GM19099 (cell line): ENCODE results near the gene PXDN.

Experiments
- POLR2A ChIP-seq: IDR thresholded peaks from 3 replicates; pipeline ENCODE4 v1.6.1; 2011; ENCODE audit warnings: low read depth; ENCODE audit not compliant: insufficient read length; ENCODE audit errors: extremely low read depth

The PXDN gene

DNA sequence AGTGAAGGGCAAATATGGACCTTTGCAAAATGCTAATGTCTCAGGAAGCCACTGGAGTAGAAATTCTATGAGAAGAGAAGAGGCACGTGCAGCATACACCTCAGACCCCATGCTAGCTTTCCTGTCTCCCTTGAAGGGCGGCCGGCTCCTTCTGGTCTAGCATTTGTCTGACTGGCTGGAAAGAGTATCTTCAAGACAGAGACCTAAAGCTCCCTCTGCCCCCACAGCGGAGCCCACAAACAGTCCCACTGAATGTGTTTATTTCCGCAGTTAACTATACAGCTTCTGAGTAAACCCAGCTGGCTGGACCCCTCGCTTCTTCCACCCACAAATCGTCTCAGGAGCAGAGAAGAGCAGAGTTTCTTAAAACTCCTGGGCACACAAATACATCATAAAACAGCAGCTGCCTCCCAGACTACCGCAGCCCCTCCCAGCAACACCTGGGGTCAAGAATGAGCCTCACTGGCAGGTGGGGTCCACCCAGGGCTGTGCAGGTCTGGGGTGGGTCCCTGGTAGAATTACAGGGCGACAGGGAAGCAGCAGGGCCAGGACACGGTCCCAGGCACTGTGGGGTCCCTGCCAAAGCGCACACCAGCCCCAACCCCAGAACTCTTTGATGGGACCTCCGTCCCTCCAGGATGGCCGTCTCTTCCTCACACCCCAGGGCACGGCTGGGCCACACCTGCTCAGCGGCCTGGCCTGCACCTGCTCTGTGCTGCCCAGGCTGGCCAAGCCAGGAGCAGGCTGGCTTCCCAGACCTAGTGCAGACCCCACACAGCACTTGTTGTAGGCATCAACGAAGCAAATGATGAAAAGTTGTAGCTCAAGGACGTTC lies 103.8 kb downstream of the PXDN start:
- TF ChIP-seq POLR2A: no peak

DNA sequence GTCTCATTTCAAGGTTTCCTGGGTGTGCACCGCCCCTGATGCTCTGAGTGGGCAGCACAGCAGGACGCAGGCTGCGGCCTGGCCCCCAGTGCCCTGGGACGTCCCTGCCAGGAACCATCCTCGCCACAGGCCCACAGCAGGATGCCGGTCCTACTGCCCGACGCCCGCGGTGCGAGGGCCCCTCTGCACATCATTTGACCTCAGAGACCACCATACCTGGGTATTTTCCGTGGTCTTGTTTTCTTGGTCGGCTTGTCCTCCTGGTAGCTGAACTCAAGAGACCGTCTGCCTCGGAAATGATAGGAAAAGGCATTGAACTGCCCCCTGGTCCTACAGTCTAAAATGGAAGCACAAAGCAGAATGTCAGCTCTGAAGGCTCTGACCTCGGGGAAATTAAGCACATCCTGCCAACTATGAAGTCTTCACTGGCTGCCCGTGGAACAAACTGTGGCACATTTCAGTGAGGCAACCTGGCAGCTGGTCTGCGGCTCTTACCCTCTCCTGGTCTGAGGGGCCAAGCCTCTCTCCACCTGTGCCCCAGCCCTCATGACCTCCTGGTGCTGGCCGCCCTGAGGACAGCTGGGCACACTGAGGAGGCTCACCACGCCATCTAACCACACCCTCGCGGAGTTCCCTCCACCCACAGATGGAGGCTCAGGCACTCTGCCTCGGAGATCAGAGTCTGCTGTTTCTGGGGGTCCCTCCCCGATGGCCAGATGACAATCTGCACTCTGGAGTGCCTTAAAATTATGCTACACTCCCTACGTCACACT lies 105.0 kb downstream of the PXDN start:
- TF ChIP-seq POLR2A: no peak

- TF ChIP-seq POLR2A: no peak
Measured at GRCh38 chr2:1638281-1638860, 105.9 kb downstream of the PXDN start.

DNA sequence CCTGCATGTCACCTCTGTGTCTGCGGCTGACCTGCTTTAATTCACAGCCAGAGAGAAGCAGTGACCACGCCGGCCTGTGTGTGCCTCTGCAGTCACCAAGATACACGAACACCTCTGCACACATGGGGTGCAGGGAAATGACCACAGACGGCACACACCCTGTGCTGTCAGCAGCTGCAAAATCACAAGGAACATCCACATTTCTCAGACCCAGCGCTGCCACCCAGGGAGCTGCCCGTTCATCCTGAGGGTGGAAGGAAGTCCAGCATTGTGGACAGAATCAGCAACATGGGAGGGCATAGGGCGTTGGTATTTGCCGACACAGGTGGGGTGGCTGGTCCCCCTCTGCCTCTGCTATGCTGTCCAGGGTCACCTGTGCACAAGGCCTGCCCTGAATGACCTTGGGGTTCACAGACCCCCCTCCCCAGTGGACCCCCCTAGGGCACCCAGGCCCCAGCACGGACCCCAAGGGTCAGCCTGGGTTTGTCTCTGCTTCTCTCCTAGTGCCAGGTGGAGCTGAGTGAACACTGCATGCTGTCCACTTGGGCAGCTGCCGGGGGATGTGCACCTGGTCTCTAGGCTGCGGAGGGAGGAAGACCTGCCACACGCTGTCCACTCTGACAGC lies 107.4 kb downstream of the PXDN start:
- TF ChIP-seq POLR2A: no peak

- TF ChIP-seq POLR2A: no peak
Measured at GRCh38 chr2:1635823-1636222, 108.5 kb downstream of the PXDN start.

- TF ChIP-seq POLR2A: no peak
Measured at GRCh38 chr2:1634681-1635341, 109.5 kb downstream of the PXDN start.

GRCh38 chr2:1633936-1634587 lies 110.3 kb downstream of the PXDN start:
- TF ChIP-seq POLR2A: no peak

DNA sequence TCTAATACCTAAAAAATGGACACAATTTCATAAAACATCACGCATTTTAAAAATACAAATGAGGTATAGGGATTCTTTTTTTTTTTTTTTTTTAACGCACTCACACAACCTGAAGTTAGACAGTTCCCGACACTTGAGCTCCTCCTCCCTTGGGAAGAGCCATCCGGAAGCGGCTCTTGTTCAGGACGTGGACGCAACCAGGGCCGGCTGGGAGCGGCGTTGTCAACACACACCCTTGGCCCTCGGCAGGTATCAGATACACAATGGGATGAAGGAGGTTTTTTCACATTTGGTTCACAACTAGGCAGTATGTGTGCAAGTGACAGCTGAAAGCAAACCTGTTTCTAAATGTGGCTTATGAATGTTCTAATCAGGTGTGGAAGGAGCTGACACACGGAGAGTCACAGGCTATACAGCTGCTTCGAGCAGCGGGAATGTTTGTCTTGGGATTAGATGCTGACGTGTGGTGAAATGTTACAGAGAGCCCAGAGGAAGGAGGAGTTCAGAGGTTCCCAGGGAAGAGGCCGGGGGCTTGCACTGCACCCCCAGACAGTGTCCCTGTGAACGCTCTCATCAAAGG lies 111.1 kb downstream of the PXDN start:
- no peak for TF ChIP-seq POLR2A

DNA sequence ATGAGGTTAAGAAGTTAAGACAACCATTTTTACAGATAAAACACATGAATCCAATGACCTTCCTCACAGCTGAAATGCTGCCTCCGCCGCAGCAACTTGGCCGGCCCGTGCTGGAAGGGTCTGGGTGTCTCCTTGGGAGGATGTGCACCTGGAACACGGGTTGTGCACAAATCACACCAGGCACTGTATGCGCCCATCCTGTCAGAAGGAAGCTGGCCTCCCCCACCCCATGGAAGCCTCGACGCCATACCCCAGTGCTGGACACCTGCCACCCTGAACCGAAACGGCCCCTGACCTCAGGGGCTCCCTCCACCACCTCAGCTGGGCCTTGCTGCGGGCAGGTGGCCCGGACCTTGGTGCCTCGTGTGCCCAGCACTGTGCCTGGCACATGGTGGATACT lies 111.8 kb downstream of the PXDN start:
- TF ChIP-seq POLR2A: no peak

- TF ChIP-seq POLR2A: no peak
Measured at GRCh38 chr2:1632002-1632348, 112.3 kb downstream of the PXDN start.

DNA sequence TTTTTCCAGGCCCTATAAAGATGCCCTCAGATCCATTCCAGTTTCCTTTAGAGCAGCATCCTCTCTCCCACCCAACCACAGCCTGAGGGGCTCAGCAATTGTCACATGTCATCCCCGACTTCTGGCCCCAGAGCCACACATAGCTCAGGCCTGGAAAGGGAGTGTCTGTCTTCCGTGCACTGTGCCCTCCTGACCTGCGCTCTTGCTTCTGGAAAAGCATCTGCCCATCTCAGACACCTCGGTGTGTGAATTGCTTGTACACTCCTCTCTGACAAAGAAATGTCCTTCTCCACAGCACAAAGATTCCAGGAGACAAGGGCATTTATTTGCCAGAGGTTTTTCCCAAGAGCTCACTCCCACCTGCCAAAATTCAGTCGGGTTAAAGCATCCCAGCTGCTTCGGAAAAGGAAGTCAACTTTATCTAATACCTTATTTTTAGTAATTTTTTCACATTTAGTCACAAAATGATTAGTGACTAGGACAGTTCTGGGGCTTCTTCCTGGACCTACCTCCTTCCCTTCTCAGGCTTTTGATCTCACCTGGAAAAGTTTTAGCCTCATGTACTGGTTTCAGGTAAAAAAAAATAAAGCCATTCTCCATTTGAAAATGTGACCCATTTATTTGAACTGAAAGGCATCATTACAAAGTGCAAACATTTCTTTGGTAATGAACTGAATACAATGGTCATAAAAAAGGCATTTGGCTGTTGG lies 112.9 kb downstream of the PXDN start:
- no peak for TF ChIP-seq POLR2A

DNA sequence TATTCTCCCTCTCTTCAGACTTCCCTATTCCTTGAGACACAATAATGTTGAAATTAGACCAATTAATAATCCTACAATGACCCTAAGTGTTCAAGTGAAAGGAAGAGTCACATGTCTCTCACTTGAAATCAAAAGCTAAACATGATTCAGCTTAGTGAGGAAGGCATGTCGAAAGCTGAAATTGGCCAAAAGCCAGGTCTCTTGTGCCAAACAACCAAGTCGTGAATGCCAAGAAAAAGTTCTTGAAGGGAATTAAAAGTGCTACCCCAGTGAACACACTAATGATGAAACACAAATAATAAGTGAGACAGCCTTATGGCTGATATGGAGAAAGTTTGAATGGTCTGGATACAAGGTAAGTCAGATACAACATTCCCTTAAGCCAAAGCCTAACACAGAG lies 115.4 kb downstream of the PXDN start:
- no peak for TF ChIP-seq POLR2A

DNA sequence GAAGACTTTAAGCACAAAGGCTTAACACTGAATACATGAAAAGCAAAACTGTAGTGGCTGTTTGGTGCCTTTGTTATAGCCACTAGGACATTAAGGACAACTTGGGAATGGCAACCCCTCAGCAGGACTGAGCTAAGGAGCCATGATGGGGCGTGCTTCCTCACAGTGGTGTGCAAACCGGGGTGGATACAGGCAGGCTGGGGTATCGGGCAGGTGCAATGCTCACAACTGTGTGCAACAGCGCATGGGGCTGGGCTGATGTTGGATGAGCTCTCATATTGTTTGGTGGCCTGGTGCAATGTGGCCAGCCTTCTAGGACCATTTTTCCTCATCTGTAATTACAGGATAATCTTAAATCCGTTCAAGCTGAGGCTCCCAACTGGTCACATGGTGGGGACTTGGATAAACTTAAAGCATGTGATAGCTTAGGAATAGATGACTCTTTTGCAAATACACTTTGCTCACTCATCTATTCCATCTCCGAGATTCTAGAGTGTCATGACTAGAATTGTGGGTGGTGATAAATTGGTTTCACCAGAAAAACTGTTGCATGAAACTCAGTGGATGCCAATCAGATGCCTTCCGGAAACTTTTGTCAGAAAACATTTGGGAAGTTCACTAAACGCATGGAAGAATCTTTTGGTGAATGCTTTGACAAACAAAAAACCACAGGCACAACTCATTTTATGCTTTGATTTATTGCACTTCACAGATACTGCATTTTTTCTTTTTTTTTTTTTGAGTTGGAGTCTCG lies 116.5 kb downstream of the PXDN start:
- no peak for TF ChIP-seq POLR2A
